Erythroblast (primary cell): ENCODE results near the gene AGAP1.
"Not testable (repeated sequence)": the region's sequence is repeated elsewhere in the genome, so short reads cannot be mapped to it uniquely, and the experiment has no call there.

ENCODE experiments used
- DNase-seq, 2 experiments: peaks; one replicate each; lab custom pipeline; 2025; lab: John Stamatoyannopoulos, UW
- GATA1 ChIP-seq: IDR thresholded peaks from 2 replicates; pipeline ENCODE4 v1.6.1; 2011; ENCODE audit warnings: low read depth, mild to moderate bottlenecking, control low read depth, low read length, moderate library complexity
- POLR2A ChIP-seq: IDR thresholded peaks from 2 replicates; pipeline ENCODE4 v1.6.1; 2011; ENCODE audit warnings: mild to moderate bottlenecking, low read length

Gene AGAP1

DNA sequence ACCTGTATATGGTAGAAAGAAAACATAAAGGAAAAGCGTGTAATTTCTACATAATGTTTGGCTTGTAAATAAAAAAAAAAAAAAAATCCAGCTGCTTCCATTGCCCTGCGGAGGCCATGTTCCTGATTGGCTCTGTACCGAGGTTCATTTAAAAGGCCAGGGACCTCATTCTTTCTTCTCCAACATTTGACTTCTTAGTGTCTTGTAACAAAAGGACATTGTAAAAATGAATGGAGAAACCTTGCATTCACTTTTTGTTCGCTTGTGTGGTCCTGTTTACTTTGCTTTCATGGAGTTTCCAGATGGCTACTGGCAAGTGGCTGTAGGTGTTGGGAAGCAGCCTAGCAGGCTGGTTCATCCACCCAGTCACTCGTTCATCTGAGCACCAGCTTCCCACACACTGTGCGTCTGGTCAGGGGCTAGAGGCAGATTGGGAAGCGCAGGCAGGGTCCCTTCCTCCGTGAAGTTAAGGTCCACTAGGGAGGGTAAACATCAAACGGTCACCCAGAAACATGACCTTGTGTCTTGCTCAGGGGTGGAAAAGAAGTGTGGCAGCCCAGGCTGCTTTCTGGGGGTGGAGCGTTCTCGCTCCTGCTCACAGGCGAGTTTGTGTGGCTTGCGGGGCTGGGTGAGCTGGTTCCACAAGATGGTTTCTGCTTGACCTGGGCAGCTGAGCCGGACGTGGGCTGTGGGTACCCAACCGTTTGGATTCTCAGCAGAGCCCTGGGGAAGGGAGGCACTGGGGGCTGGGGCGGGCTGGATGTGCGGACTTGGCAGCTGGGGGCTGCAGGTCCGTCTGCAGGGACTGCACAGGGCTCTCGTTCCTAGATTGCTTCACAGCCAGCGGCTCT lies 260.7 kb downstream of the AGAP1 start:
- no peak for DNase-seq
- TF ChIP-seq GATA1 = no peak
- TF ChIP-seq POLR2A = no peak

DNA sequence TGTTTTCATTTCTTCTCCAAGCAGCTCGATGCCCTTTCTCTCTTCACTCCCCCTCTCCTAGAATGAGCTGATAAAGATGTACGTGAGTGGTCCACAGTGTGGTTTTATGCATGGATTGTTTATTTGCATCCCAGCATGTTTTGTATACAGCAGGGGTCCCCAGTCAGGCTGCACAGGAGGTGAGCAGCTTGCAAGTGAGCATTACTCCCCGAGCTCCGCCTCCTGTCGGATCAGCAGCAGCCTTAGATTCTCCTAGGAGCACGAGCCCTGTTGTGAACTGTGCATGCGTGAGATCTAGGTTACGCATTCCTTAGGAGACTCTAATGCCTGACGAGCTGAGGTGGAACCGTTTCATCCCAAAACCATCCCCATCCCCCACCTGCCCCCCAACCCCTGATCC lies 262.6 kb downstream of the AGAP1 start:
- no peak for DNase-seq
- TF ChIP-seq GATA1 = no peak
- TF ChIP-seq POLR2A = no peak

DNA sequence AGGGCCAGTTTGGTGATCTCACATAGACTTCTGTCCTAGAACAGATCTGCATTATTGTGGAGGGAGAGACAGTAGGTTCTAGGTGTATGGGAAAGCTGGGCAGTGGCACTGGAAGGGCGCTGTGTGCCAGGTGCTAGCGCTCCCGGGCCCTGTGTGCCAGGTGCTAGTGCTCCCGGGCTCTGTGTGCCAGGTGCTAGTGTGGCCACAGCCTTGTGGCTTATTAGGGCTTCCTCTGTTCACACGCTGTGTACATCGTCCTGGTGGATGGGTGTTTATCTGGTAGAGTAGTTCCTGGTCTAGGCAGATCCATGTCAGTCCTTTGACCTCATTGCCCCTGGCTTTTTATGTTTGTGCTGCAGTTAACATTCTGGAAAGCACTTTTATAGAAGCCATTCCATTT lies 263.4 kb downstream of the AGAP1 start:
- DNase-seq = no peak
- TF ChIP-seq GATA1 (no peak), POLR2A (no peak)

DNA sequence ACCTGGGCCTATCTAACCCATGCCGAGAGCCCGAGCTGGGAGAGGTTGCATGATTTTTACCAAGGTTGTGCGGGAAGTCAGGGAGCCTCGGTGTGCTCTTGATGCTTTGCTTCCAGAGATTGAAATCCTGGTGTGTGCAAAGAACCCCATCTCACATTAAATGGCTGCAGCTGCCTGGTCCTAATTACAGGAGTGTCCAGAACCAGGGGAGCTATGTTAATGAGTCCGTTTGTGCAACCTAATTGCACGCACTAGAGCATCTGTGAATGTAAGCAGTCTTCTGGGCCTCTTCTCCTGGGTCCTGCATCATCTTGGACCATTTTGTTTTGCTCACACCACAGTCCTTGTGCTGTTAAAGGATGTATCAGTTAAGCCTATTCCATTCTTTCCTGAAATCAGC lies 263.8 kb downstream of the AGAP1 start:
- TF ChIP-seq POLR2A = no peak
- TF ChIP-seq GATA1 = no peak

DNA sequence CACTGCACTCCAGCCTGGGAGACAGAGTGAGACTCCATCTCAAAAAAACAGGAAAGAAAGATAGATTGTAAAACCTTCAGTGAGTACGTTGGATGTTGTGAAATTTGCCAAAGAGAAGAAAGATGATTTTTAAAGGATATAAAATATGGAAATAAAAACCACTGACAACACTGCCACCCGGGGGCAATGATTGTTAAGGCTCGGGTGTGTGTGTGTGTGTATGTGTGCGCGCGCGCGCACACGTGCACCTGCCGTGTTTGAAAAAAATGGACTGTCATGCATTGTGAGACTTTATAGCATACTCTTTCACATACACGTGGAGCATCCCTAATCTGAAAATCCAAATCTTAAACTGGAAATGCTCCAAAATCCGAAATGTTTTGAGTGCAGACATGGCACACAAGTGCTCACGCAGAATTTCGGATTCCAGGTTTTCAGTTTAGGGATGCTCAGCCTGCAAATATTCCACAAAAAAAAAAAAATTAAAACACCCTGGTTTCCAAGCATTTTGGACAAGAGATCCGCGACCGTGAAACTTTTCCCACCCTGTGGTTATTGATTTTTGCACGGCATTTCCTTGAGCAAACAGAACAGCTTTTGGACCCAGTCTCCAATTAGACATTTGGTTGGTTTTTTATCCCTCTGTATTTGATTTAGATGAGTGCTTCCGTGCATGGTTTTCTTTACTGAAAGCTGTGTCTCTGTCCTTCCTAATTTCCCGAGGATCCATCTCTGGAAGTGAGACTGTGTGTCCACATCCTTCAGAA lies 269.2 kb downstream of the AGAP1 start:
- DNase-seq = no peak
- TF ChIP-seq POLR2A = no peak
- no peak for TF ChIP-seq GATA1

More for the DNA sequence above, 263.8 kb downstream of the AGAP1 start:
- no peak for DNase-seq

DNA sequence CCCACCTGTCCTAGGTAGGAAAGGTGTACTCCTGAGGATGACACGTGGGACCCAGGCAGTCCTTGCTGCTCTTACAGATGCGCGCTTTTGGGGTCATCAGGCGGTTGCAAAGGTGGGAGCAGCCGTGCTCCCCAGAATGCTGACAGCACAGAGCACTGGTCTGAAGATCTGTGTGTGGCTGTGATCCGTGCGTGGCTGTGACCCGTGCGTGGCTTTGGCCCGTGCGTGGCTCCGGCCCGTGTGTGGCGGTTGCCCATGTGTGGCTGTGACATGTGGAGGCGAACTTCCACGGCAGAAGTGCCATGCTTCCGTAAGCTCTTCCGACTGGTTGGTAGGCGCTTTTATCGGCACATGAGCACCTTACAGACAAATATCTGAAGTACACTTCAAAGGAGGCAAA lies 270.0 kb downstream of the AGAP1 start:
- no peak for DNase-seq
- no peak for TF ChIP-seq GATA1
- TF ChIP-seq POLR2A = no peak

DNA sequence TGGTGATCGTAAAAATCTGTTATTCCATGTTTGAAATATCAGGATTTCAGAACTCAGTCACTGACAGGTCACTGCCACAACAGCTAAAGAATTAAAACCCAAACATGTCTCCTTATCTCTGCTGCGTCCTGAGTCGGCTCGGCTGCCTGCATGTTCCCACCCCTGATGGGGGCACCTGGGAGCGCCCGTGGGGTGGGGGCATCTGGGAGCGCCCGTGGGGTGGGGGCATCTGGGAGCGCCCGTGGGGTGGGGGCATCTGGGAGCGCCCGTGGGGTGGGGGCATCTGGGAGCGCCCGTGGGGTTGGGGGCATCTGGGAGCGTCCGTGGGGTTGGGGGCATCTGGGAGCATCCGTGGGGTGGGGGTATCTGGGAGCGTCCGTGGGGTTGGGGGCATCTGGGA lies 270.6 kb downstream of the AGAP1 start:
- not testable (repeated sequence) for DNase-seq

DNA sequence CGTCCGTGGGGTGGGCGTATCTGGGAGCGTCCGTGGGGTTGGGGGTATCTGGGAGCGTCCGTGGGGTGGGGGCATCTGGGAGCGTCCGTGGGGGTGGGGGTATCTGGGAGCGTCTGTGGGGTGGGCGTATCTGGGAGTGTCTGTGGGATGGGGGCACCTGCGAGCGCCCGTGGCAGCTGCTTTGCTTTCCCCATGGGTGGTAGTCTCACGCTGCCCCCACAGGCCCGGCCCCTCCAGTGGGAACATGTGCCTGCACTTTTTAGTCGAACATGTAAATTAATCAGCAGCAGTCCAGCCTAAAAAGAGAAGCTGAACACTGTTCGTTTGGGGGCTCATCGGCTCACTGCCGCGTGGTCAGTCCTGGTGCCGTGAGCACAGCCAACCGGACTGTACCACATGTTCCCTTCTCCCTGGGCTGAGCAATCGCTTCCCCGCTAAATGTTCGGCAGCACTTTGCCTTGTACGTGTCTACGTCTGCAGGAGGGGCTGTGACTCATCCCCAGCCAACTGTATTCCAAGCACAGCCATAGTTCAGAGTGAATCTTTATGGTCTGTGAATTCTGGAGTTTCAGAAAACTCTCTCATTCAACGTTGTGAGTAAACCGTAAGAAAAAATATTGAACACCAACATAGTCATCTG lies 271.5 kb downstream of the AGAP1 start:
- TF ChIP-seq POLR2A (no peak), GATA1 (no peak)
- no peak for DNase-seq

DNA sequence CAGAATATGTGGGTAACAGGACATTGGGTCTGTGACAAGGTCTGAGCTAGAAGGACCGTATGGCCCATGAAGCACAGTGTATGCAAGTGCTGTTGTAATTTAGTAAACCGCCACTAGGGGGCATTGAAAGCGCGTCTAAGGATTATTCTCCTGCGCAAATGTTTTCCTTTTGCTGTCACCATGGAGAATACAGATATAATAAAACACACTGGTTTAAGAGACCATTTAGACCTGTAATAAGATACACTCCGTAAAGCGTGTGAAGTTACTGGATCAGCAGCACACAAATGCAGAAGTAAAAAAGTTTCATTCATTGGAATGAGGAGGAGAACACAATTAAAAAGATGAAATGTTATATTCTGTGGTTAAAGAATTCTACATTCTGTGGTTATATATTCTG lies 272.4 kb downstream of the AGAP1 start:
- DNase-seq = peak; percentile 67 to 76
- no peak for TF ChIP-seq POLR2A

DNA sequence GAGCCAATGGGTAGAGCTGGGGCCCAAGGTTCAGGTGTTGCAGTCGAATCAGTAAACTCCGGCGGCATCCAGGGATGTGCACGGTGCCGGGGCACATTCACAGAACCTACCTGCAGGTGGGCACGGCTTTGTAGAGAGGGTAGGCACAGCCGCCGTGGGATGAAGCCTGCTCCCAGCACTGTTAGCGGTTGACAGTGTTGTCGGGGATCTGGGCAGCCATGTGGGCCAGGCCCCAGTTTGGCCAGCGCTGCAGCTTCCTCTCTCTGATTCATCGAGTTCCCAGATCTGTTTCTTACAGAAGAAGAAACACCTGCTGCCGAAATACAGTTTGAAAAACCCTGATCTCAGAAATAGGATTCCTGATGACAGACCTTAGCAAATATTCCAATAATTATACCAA lies 274.8 kb downstream of the AGAP1 start:
- DNase-seq = no peak

DNA sequence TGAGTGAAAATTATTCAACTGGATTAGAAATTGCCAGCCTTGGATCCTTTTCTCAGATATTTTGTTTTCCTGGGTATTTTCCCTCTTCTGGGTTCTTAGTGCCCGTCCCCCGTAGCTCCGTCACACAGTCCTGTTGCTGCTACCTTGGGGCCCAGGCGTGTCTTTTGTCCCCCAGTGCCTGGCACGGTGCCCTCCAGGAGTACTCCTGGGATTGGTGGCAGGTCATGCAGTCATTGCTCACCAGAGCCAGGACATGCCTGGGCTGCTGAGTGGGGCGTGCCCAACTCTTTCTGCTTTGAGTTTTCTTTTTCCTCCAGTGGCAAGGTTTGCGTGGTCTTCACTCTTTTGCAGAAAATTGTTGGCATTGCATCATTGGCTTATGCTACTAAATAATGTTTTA lies 275.2 kb downstream of the AGAP1 start:
- no peak for DNase-seq
- TF ChIP-seq GATA1 (no peak), POLR2A (no peak)

More for the DNA sequence above, 274.8 kb downstream of the AGAP1 start:
- TF ChIP-seq GATA1 = no peak
- no peak for TF ChIP-seq POLR2A

DNA sequence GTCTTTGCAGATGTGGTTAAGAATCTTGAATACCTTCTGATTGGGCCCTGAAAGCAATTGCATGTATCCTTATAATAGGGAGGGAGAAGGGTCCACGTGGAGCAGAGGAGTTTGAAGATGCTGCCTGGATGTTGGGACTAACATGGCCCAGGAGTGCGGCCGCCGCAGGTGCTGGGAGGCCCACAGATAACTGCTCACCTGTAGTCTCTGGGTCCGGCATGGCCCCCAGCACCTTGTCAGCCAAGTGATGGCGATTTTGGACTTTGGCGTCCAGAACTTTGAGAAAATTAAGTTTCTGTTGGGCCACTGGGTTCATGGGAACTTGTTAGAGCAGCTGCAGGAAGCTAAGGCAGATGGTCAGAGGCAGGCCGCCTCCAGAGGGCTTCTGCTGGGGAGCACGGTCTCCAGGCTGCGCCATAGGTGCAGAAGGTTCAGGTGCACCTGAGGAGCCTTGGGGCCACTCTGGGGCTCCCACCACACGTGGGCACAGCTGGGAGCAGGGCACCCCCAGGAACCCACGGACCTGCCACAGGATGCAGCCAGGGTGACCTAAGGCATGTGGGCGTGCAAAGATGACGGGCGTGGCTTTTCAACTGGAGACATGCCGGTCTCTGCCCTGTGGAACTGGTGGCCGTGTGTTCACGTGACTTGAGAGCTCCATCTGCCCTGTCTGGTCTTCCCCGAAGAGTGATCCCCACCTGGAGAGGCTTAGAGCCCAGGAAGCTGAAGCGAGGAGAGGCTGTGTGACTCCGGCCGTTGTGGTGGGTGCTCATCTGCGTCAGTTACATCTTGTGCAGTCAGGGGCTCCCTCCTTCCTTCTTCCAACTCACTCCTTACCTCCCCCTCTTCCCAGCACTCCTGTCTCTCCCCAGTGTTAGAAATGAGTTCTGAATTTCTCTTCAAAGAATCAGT lies 277.3 kb downstream of the AGAP1 start:
- TF ChIP-seq POLR2A (no peak), GATA1 (no peak)

DNA sequence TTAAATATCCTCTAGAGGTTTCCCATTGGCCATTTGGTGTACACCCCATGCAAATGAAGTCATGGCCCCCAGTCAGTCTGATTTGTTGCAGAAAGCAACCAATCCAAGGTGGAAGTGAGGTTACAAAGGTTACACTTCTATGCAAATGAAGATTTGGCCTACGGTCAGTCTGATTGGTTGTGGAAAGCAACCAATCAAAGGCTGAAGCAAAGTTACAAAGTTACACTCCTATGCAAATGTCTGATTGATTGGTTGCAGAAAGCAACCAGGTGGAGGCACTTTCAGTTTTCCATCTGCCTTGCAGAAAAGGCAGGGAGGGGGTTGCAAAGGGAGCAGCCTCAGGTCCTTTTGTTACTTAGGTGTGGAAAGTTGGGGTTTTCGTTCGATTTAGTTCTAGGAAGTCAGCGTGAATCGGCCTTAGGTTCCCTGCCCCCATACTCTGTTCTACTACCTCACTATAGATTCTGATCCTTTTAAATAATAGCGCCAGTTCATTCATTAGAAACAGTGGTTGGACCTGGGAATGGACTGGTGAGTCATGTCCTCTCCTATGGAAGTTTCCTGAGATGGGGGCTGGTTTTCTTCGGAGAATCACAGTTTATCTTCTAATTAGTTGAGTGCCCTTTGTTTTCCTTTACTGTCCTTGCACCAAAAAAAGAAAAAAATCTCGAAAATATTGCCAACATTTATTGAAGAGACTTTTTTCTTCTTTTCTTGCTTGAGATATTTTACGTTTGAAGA lies 279.5 kb downstream of the AGAP1 start:
- no peak for DNase-seq

More for the DNA sequence above, 277.3 kb downstream of the AGAP1 start:
- no peak for DNase-seq

More for the DNA sequence above, 279.5 kb downstream of the AGAP1 start:
- TF ChIP-seq GATA1 = no peak
- no peak for TF ChIP-seq POLR2A
